Measurements from ENCODE around the gene LRRC26.
"Not testable (repeated sequence)": the region's sequence is repeated elsewhere in the genome, so short reads cannot be mapped to it uniquely, and the experiment has no call there.

LRRC26 gene

DNA sequence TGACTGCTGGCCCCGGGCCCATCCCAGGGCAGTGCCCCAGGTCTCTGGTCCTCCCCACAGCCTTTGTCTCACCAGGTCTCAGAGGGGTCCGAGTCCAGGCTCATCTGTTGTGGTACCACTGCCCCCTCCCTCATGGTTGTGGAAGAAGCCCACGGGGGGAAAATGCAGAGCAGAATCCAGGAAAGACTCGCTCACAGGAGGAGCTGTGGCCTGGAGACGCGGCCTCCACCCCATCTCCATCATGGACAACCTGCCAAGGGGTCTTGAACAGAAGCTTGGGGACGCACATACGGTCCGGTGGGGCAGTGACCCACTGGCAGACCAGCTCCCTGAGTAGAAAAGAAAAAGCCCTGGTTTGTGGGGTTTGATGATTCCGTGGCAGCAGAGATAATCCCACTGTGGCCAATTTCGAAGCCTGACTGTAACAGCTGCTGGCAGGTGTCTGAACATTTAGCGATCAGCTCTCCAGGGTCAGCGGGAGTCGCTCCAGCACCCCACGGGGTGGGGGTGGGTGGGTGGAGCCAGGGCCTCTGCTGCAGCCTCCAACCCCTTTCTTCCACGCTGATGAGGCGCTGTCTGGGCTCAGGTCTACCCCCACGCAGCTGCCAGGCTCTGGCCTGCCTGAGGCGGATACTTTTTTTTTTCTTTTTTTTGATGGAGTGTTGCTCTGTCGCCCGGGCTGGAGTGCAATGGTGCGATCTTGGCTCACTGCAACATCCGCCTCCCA is 32.8 kb downstream of the LRRC26 start:
- DNase-seq (ENCODE audit: low spot score) = no peak

DNA sequence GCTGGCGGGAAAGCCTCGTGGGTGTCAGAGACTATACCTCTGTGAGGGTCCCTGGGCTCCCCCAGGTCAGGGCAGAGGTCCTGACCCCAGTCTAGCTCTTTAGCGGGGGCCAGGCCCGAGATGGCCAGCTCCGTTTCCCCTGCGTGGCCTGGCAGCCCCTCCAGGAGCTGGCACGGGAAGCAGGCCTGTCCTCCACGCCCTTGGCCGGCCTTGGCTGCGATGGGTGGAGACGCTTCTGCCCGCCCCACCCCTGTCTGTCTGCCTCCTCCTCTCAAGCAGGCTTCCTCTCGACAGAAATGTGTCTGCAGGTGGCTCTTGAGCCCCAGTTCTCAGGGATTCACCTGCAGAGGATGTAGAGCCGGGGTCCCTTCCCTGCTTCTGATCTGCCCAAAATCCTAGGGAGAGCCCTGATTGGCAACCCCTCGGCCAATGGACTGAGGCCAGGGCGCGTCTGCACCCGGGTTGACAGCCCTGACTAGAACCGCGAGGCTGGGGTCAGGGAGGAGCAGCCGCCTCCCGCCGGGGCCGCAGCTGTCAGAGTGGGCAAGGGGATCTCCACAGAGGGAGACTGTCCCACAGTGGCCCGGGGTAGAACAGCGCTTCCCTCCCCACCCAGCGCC is 33.5 kb downstream of the LRRC26 start:
- DNase-seq (ENCODE audit: low spot score) = no peak

DNA sequence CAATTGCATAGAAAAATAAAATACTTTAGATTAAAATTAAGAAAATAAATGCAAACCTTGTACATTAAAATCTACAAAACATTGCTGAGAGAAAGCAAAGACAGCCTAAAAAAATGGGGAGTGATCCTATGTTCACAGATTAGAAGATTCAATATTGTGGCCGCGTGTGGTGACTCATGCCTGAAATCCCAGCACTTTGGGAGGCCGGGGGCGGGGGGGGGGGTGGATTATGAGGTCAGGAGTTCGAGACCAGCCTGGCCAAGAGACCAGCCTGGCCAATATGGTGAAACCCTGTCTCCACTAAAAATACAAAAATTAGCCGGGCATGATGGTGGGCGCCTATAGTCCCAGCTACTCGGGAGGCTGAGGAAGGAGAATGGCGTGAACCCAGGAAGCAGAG is 34.7 kb downstream of the LRRC26 start:
- DNase-seq (ENCODE audit: low spot score) = not testable (repeated sequence)

DNA sequence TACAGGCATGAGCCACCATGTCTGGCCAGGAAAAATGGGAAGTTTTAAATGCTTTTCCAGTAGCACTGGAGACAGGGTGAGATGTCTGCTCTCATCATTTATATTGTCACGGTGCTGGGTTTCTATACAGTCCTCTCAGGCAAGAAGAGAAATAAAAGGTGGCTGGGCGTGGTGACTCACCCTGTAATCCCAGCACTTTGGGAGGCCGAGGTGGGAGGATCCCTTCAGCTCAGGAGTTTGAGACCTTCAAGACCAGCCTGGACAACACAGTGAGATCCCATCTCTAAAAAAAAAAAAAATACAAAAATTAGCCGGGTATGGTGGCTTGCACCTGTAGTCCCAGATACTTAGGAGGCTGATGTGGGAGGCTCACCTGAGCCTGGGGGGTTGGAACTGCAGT is 35.7 kb downstream of the LRRC26 start:
- no peak for DNase-seq (ENCODE audit: low spot score)

DNA sequence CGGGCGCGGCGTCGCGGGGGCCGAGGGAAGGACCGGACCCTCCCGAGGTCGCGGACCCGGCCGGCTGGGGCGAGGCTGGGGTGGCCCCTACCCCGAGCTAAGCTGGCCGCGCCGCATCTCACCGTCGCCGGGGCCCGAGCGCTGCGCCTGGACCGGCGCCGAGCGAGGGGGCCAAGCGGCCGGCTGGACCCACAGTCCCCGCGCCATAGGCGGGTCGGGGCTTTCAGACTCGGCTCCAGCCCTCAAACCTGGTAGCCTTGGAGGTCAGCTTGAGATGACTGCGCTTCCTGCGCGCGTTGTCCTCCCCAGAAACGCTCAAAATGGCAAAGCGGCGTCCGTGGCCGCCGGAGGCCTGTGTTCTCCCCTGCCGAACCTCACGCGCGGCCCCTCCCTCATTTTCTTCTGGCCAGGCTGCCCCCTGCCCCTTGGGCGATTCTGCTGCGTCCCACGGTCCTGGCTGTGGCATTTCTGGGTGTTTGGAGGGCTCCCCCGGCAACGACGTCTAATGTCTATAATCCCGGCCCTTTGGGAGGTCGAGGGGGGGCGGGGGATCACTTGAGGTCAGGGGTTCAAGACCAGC is 39.6 kb downstream of the LRRC26 start:
- DNase-seq (ENCODE audit: low spot score) = no peak

DNA sequence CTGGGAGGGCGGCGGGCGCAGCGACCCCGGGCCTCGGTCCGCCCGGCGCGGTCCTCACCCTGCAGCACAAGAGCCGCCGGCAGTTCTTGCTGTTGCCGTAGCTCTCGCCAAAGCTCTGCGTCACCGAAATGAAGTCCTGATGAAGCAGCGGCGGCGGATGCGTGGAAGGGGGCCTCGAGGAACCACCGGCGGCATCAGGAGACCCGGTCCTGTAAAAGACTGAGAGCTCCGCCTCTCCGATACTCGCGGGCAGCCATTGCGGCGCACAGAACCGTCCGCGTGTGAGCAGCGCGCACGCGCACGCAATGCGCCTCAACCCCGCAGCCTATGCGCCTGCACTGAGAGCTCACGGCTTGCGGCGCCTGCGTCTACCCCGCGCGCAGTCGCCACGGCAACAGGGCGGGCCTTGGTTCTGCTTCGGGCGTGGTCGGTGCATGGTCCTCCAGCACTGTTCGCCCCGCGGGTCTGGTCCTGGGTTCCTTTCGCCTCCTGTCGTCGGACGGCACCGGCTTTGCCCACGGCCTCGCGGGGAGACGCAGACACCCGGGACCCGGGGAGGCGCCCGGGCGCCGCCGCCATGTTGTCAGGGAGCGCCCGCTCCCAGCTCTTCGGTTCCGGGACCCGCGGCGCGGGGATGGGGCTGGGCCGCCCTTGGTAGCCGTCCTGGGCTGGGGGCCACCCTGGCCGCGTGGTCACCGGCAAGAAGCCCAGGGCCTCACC is 40.2 kb downstream of the LRRC26 start:
- DNase-seq (ENCODE audit: low spot score) = peak; percentile 99

DNA sequence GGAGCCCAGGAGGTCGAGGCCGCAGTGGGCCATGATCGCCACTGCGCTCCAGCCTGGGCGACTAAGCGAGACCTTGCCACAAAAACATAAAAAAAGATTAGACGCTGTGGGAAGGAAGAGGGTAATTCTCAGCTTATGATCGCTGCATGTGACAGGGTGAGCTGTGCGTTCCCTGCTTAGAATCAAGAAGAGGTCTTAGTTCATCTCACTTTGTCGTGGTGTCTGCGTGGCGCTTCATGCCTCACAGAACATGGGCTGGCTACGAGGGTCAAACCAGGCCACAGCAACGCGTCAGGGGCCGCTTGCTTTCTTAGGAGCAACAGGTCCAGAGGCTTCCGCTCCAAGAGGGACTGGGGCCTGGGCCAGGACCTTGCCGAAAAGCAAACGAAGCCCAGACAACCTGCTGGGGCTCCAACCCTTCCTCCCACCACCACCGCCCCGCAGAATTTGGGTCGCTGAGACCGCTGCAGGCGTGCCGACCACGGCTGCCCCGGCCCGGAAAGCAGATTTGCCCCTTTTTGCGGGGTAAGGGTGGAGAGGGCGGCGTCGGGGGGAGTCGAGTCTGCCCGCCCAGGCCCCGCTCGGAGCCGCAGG is 40.9 kb downstream of the LRRC26 start:
- no peak for DNase-seq (ENCODE audit: low spot score)

DNA sequence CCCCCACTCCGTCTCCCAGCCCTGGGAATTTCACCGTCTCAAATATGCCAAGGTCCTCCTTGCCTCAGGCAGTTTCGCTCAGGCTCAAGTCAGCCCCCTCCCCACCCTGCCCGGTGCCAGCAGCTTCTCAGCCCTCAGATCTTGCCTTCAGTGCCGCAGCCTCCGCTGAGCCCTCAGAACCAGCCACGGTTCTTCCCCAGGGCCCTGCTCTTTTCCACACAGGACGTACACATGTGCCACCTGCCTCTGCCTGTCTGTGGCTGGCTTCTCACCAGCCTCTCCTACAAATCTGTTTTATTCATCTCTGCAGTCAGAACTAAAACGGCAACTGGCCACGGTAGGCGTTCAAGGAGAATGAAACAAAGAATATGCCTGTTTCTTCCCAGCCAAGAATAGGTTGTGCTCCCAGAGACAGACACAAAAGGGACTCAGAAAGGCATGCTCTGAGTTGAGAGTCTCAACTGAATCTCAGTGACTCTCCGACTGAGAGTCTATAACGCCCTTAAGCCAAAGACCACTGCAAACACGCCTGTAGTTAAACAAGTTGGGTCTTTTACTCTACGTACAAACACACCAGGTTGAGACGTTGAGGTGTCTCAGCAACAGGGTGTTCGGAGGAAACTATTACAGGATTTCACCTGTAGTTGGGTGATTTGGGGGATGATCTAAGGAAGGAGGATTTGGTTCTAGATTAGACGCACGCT is 41.5 kb downstream of the LRRC26 start:
- DNase-seq (ENCODE audit: low spot score) = no peak

DNA sequence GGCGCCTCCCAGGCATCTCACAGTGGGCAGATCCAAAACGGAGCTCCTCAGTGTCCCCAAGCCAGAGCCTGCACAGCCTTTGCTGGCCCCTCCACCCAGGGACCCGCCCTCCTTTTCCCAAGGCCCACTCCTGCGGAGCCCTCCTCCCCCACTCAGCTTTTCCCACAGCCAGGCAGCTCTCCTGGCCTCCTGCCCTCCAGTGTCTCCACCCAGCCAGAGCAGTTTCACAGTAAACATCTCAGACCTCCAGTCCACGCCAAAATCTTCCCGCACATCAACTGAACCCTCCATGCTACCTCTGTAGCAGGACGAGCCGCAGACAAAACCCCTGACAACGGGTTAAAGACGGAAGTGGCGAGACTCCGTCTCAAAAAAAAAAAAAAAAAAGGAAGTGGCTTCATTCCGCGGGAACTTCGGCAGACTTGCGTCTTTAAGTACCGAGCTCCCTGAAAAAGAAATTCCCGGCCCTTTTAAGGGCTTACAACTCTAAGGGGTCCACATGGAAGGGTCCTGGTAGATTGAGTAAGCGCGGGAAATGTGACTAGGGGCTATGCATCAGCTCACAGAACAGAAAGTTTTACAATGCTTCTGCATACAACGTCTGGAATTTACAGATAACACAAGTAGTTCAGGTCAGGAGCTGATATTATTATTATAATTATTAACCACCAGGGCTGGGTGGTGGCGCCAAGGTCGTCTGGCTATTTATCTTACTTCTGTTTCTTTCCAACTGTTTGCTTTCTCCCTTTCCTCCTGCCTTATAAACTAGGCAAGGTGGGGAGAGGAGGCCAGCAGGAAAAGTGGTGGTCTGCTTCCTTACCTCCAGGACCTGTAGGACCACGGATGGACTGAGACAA is 42.3 kb downstream of the LRRC26 start:
- no peak for DNase-seq (ENCODE audit: low spot score)

DNA sequence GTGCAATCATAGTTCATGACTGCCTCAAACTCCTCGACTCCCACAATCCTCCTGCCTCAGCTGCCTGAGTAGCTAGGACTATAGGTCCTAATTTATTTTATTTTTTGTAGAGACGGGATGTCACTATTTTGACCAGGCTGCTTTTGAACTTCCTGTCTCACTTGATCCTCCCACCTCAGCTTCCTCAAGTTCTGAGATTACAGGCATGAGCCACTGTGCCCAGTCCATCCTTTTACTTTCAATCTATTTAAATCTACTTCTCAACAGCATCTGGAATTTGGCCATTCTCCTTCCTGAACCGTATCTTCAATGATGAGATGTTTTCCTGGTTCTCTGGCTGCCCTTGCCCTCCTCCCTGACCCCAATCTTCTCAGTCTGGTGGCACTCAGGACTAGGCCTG is 43.1 kb downstream of the LRRC26 start:
- no peak for DNase-seq (ENCODE audit: low spot score)

DNA sequence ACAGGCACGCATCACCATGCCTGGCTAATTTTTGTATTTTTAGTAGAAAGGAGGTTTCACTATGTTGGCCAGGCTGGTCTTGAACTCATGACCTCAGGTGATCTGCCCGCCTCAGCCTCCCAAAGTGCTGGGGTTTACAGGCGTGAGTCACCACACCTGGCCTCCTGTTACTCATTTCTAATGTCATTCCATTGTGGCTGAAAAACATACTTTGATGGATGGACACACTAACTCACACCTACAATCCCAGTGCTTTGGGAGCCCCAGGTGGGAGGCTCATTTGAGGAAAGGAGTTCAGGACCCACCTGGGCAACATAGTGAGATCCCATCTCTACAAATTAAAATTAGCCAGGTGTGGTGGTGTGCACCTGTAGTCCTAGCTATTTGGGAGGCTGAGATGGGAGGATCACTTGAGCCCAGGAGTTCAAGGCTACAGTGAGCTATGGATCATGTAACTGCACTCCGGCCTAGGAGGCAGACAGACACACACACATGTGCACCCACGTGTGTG is 45.8 kb downstream of the LRRC26 start:
- not testable (repeated sequence) for DNase-seq (ENCODE audit: low spot score)

DNA sequence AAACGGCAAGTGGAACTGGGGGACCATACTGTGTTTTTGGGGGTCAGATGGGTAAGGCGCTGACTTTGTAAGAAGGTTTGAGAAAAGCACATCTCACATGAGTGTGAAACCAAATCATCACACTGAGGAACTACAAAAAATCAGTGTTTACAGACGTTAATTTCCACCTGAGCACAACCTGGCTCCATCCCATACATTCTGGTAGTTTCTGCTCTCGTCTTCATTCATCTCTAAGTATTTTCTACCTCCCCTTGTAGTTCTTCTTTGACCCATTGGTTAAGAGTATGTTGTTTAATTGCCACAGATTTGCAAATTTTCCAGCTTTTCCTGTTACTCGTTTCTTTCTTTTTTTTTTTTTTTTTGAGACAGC is 46.4 kb downstream of the LRRC26 start:
- DNase-seq (ENCODE audit: low spot score) = no peak

DNA sequence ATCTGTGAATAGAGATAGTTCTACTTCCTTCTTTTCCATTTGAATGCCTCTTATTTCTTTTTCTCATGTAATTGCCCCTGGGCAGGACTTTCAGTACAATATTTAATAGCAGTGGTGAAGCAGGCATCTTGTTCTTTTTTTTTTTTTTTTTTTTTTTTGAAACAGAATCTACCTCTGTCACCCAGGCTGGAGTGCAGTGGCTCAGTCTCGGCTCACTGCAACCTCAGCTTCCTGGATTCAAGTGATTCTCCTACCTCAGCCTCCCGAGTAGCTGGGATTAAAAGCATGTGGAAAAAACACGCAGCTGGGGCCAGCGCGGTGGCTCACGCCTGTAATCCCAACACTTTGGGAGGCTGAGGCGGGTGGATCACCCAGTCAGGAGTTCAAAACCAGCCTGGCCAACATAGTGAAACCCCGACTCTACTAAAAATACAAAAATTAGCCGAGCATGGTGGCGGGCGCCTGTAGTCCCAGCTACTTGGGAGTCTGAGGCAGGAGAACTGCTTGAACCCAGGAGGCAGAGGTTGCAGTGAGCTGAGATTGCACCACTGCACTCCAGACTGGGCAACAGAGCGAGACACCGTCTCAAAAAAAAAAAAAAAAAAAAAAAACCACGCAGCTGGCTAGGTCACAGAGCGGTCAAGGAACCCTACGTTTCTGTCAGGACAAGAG is 46.9 kb downstream of the LRRC26 start:
- DNase-seq (ENCODE audit: low spot score) = not testable (repeated sequence)

DNA sequence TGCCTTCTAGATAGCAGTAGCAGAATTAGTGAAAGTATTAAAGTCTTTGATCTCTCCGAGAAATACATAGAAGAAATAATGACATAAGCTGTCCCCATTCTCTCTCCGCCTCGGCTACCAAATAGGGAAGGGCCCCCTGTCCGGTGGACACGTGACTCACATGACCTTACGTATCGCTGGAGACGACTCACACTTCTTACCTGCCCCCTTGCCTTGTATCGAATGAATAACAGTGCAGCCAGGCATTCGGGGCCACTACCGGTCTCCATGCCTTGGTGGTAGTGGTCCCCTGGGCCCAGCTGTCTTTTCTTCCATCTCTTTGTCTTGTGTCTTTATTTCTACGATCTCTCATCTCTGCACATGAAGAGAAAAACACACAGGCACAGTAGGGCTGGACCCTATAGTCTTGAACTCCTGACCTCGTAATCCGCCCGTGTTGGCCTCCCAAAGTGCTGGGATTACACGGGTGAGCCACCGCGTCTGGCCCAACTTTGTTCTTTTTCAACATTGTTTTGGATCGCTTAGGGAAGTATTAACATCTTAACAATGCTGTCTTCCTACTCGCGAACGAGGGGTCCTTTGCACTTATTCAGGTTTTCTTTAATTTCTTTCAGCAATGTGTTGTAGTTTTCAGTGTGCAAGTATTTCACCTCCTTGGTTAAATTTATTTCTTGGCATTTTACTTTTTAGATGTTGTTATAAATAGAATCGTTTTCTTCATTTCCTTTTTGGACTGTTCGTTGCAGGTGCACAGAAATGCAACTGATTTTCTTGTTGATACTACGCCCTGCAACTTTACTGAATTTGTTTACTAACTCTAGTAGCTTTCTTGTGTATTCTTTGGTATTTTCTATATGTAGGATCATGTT is 47.7 kb downstream of the LRRC26 start:
- DNase-seq (ENCODE audit: low spot score) = not testable (repeated sequence)

Data from AG08395 (cell line).